Small intestine (tissue), 7 donors: ENCODE results near the gene TRIM24. TPM values are rescaled to one million over a fixed set of nuclear protein-coding genes. Genes with fewer than 3 reads are reported as not detected.
A peak's percentile ranks its signal among the peaks of the same experiment; 100 is the strongest.
"Not testable (repeated sequence)": the region's sequence is repeated elsewhere in the genome, so short reads cannot be mapped to it uniquely, and the experiment has no call there.

Experiments
- DNase-seq, 2 donors: peaks; one replicate each; pipeline versions ENCODE4 v3.0.0 to v3.0.0-alpha.2; 2013
- FAIRE-seq: peaks from 2 replicates; lab custom pipeline; 2012; peaks lifted over from hg19 to GRCh38; lab: Jason Lieb, UNC
- H3K27ac ChIP-seq, 3 donors: one replicate each; pipeline ENCODE4 v1.5.1; 2013; ENCODE audit warnings: low read length in 2 of 3, mild to moderate bottlenecking in 2 of 3, control low read depth in 1 of 3, inconsistent platforms in 1 of 3, low read depth in 1 of 3, moderate library complexity in 1 of 3
- H3K27me3 ChIP-seq, 3 donors: one replicate each; pipeline ENCODE4 v1.6.1; 2013; ENCODE audit warnings: low read length in 3 of 3, inconsistent platforms in 1 of 3; ENCODE audit not compliant: control insufficient read depth in 3 of 3, insufficient read depth in 3 of 3
- H3K36me3 ChIP-seq, 3 donors: one replicate each; pipeline ENCODE4 v1.6.1; 2013; ENCODE audit warnings: low read length in 3 of 3, inconsistent platforms in 1 of 3, low read depth in 1 of 3, mild to moderate bottlenecking in 1 of 3, moderate library complexity in 1 of 3; ENCODE audit not compliant: control insufficient read depth in 3 of 3, insufficient read depth in 2 of 3
- H3K4me1 ChIP-seq, 3 donors: one replicate each; pipeline ENCODE4 v1.6.1; 2013; ENCODE audit warnings: low read length in 2 of 3, inconsistent platforms in 1 of 3, low read depth in 1 of 3, mild to moderate bottlenecking in 1 of 3, moderate library complexity in 1 of 3; ENCODE audit not compliant: control insufficient read depth in 3 of 3, insufficient read depth in 2 of 3
- H3K4me3 ChIP-seq, 3 donors: one replicate each; pipeline ENCODE4 v1.5.1; 2013; ENCODE audit warnings: low read length in 3 of 3, control low read depth in 1 of 3, inconsistent platforms in 1 of 3, low read depth in 1 of 3, mild to moderate bottlenecking in 1 of 3, moderate library complexity in 1 of 3
- H3K9me3 ChIP-seq, 2 donors: one replicate each; pipeline ENCODE4 v1.6.1; 2013; ENCODE audit warnings: low read depth in 1 of 2, low read length in 1 of 2; ENCODE audit not compliant: control insufficient read depth in 2 of 2, insufficient read depth in 1 of 2
- WGBS, 3 donors: extraction: QIAGEN DNeasy Blood & Tissue Kit; methylation state at CpG; one replicate each; pipeline ENCODE4 v1.1.7; 2013; 5-methylcytosine and 5-hydroxymethylcytosine counted together
- polyA plus RNA-seq, 4 donors: library from polyadenylated mRNA; stranded (reverse) in 3 of 4; unstranded in 1 of 4; fragments of 200-250 nt in 3 of 4; fragments of 120-200 nt in 1 of 4; gene quantifications; one replicate each; pipeline versions ENCODE4 v1.2.1 to v1.2.3, GENCODE V29; 2013
- donor health status: healthy with polysubstance abuse.
- donor health status: control.
- donor health status: control.
- donor health status: Bipolar disorder and iron deficiency.
- donor health status: healthy.

TRIM24 gene
- polyA plus RNA-seq, 4 donors: 5.8 to 37.3 (median 9.8) TPM

GRCh38 chr7:138465046-138465445 is 5.0 kb downstream of the TRIM24 start:
- no peaks in the 10 kb centered on the region for H3K27me3 ChIP-seq
- peaks cover 0 to 16% (median 0%) of the 10 kb centered on the region in 3 donors for H3K36me3 ChIP-seq
- H3K4me1 ChIP-seq: peaks cover 2 to 4% (median 3%) of the 10 kb centered on the region in 3 donors
- H3K9me3 ChIP-seq: peaks cover 0 to 15% of the 10 kb centered on the region in 2 donors
- H3K4me3 ChIP-seq: no peak overlapping the region
- WGBS, 3 donors: 63 to 81% (median 69%) methylated on average over 3 of the region's 3 CpGs
- DNase-seq (no peak), FAIRE-seq (no peak)
- no peak overlapping the region for H3K27ac ChIP-seq

DNA sequence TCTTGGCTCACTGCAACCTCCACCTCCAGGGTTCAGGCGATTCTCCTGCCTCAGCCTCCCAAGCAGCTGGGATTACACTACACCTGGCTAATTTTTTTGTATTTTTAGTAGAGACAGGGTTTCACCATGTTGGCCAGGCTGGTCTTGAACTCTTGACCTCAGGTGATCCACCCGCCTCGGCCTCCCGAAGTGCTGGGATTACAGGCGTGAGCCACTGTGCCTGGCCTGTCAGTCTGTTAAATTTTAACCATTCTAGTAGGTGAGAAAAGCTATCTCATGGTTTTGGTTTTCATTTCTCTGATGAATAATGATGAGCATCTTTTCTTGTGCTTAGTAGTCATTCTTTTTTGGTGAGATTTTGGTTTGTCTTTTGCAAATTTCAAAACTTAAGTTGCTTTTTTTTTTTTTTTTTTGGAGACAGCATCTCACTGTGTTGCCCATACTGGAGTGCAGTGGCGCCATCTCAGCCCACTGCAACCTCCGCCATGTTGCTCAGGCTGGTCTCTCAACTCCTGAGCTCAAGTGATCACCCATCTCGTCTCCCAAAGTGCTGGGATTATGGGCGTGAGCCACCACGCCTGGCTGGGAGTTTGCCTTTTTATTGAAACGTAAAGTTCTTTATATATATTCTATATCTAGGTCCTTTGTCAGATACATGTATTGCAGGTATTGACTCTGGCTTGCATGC is 6.2 kb downstream of the TRIM24 start:
- not testable (repeated sequence) for H3K27ac ChIP-seq, FAIRE-seq, H3K4me3 ChIP-seq, H3K4me1 ChIP-seq, H3K27me3 ChIP-seq
- WGBS, 3 donors: 64 to 80% (median 71%) methylated on average over 11 of the region's 11 CpGs
- peak in 1 of 2 donors; percentile 32 for DNase-seq
- Histone ChIP-seq H3K9me3 (peaks cover 0 to 15% of the 10 kb centered on the region in 2 donors), H3K36me3 (peaks cover 0 to 16% (median 0%) of the 10 kb centered on the region in 3 donors)

- no peak overlapping the region for H3K27ac ChIP-seq
- H3K27me3 ChIP-seq: no peaks in the 10 kb centered on the region
- peaks cover 0 to 5% of the 10 kb centered on the region in 2 donors for H3K9me3 ChIP-seq
- WGBS, 3 donors: 78 to 91% (median 87%) methylated on average over 5 of the region's 5 CpGs
- no peak overlapping the region for H3K4me3 ChIP-seq
- peak in 1 of 2 donors; percentile 25 for DNase-seq
- peaks cover 0 to 6% (median 0%) of the 10 kb centered on the region in 3 donors for H3K36me3 ChIP-seq
- H3K4me1 ChIP-seq: peaks cover 0 to 8% (median 0%) of the 10 kb centered on the region in 3 donors
- FAIRE-seq: no peak
Observed at GRCh38 chr7:138468244-138469123, 8.4 kb downstream of the TRIM24 start.

GRCh38 chr7:138470391-138471157 is 10.5 kb downstream of the TRIM24 start:
- H3K36me3 ChIP-seq: peaks cover 0 to 3% (median 0%) of the 10 kb centered on the region in 3 donors
- FAIRE-seq (no peak), DNase-seq (no peak)
- H3K27me3 ChIP-seq: no peaks in the 10 kb centered on the region
- no peak overlapping the region for H3K4me3 ChIP-seq
- 80 to 94% (median 93%) methylated on average over 5 of the region's 5 CpGs for WGBS, 3 donors
- H3K4me1 ChIP-seq: peaks cover 0 to 11% (median 0%) of the 10 kb centered on the region in 3 donors
- H3K9me3 ChIP-seq: peaks cover 0 to 7% of the 10 kb centered on the region in 2 donors
- no peak overlapping the region for H3K27ac ChIP-seq

DNA sequence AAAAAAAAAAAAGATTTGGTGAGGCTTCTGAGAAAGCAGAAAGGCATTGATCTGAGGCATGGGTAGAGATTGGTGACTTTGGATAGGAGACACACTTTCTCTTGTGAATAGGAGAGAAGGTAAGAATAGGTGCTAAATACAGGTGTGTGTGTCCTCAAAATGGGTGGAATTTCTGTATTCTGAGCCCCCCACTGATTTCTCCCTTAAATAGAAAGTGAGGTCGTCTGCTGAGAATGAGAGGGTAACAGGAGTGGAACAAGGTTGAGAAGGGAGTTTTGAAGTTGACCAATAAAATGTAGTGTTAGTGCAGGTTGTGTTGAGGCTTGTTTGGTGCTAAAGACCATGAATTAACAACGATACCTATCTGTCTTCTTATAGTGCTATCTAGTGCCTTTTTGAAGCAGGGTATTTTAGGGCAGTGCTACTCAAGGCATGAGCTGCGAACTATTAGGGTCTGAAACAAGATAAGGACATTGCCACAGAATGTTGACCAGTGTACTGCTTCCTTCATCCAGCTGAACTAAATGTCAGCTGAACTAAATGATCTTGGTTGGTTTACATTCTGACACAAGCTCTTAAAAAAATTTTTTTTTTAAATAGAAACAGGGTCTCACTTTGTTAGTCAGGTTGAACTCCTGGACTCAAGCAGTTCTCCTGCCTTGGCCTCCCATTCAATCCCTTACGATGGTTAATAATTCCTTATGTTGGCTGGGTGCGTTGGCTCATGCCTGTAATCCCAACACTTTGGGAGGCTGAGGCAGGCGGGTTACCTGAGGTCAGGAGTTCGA is 12.4 kb downstream of the TRIM24 start:
- Histone ChIP-seq H3K4me3 (no peak overlapping the region), H3K36me3 (no peaks in the 10 kb centered on the region), H3K27ac (no peak overlapping the region), H3K27me3 (no peaks in the 10 kb centered on the region), H3K4me1 (peaks cover 0 to 11% (median under 1%) of the 10 kb centered on the region in 3 donors), H3K9me3 (peaks cover 0 to 3% of the 10 kb centered on the region in 2 donors)
- FAIRE-seq (no peak), DNase-seq (no peak)
- WGBS, 3 donors: 85 to 92% (median 88%) methylated on average over 7 of the region's 7 CpGs

DNA sequence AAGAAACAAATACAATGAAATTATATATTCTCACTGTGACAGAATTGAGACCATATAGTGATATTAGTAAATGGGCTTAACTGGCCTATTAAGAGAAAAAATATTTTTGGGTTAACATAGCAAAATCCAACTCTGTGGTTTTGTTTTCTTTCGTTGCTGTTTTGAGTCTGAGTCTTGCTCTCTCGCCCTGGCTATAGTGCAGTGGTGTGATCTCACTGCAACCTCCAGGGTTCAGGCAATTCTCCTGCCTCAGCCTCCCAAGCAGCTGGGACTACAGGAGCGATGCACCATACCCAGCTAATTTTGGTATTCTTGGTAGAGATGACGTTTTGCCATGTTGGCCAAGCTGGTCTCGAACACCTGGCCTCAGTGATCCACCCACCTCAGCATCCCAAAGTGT is 15.3 kb downstream of the TRIM24 start:
- no peak for DNase-seq

DNA sequence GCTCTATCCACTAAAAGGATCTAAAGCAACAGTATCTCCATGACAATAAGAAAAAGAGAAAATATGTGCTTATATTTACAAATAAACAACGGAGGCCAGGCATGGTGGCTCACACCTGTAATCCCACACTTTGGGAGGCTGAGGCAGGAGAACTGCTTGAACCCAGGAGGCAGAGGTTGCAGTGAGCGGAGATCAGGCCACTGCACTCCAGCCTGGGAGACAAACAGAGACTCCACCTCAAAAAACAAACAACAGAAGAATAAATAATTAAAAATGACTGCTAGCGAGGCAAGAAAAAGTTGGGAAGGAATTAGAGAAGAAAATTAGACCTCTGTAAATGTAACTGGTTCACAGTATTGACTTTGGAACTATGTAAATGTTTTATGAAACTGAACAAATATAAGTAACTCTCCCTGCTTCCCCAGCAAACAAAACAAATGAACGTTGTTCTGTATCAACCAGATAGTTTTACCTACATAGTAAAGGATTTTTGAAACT is 17.1 kb downstream of the TRIM24 start:
- WGBS, 3 donors: 32 to 52% (median 47%) methylated on average over 4 of the region's 4 CpGs
- DNase-seq (no peak), FAIRE-seq (no peak)
- H3K36me3 ChIP-seq: peaks cover 0 to 7% (median 0%) of the 10 kb centered on the region in 3 donors
- H3K4me1 ChIP-seq: peaks cover 2 to 10% (median 8%) of the 10 kb centered on the region in 3 donors
- peak overlapping the region in 1 of 3 donors; percentile 34 for H3K27ac ChIP-seq
- H3K4me3 ChIP-seq: no peak overlapping the region
- H3K9me3 ChIP-seq: peaks cover 0 to 3% of the 10 kb centered on the region in 2 donors
- H3K27me3 ChIP-seq: no peaks in the 10 kb centered on the region

More for the DNA sequence above, 15.3 kb downstream of the TRIM24 start:
- H3K4me3 ChIP-seq: no peak overlapping the region
- 75 to 80% (median 78%) methylated on average over 5 of the region's 5 CpGs for WGBS, 3 donors
- no peak for FAIRE-seq
- no peaks in the 10 kb centered on the region for H3K27me3 ChIP-seq
- peaks cover 0 to 3% of the 10 kb centered on the region in 2 donors for H3K9me3 ChIP-seq
- peaks cover 2 to 12% (median 10%) of the 10 kb centered on the region in 3 donors for H3K4me1 ChIP-seq
- no peak overlapping the region for H3K27ac ChIP-seq
- peaks cover 0 to 5% (median 0%) of the 10 kb centered on the region in 3 donors for H3K36me3 ChIP-seq
